Upper lobe of right lung (tissue), 1 donor: ENCODE data around the gene KIF25. TPM values are rescaled to one million over a fixed set of nuclear protein-coding genes. Genes with fewer than 3 reads are reported as not detected.
A peak's percentile ranks its signal among the peaks of the same experiment; 100 is the strongest.

ENCODE experiments used
- ATAC-seq: fragments of 200-7000 bp; cut with Tn5 transposase; one replicate; pipeline ENCODE4 v1.9.1; 2020; ENCODE audit warnings: mild to moderate bottlenecking, moderate library complexity
- DNase-seq: peaks from one replicate; pipeline ENCODE4 v3.0.0-alpha.2; 2020
- H3K27ac ChIP-seq: fragments of 200-600 bp; one replicate; pipeline ENCODE4 v1.8.0; 2022
- H3K27me3 ChIP-seq: fragments of 200-600 bp; one replicate; pipeline ENCODE4 v1.8.0; 2022; ENCODE audit warnings: mild to moderate bottlenecking
- H3K36me3 ChIP-seq: fragments of 200-600 bp; one replicate; pipeline ENCODE4 v1.8.0; 2022
- H3K4me1 ChIP-seq: fragments of 200-600 bp; one replicate; pipeline ENCODE4 v1.8.0; 2022
- H3K4me3 ChIP-seq: fragments of 200-600 bp; one replicate; pipeline ENCODE4 v1.8.0; 2022; ENCODE audit warnings: mild to moderate bottlenecking
- H3K9me3 ChIP-seq: fragments of 200-600 bp; one replicate; pipeline ENCODE4 v1.8.0; 2022
- intact Hi-C: fragments of 100-400 bp; cut with DNase I; formaldehyde crosslinking; loops from one replicate; pipeline ENCODE4 v1.11.0; 2022
- total RNA-seq: library from RNA; stranded (reverse); fragmentation: NEBNext Ultra II Directional; extraction: Animal tissue kit (Norgen Biotek cat#: 25700); gene quantifications from one replicate; pipeline ENCODE4 v1.2.1, GENCODE V29; 2021
- TF ChIP-seq, protein P1 (sequence below): fragments of 200-600 bp; IDR thresholded peaks from one replicate; pipeline ENCODE4 v1.8.0; 2022; ENCODE audit warnings: antibody characterized with exemption
- donor health status: DM: no; HTN: yes; CAD: no; lungs with severe emphysema.

The KIF25 gene
- total RNA-seq, 1 donor from 2014 or later = 0.96 TPM

DNA sequence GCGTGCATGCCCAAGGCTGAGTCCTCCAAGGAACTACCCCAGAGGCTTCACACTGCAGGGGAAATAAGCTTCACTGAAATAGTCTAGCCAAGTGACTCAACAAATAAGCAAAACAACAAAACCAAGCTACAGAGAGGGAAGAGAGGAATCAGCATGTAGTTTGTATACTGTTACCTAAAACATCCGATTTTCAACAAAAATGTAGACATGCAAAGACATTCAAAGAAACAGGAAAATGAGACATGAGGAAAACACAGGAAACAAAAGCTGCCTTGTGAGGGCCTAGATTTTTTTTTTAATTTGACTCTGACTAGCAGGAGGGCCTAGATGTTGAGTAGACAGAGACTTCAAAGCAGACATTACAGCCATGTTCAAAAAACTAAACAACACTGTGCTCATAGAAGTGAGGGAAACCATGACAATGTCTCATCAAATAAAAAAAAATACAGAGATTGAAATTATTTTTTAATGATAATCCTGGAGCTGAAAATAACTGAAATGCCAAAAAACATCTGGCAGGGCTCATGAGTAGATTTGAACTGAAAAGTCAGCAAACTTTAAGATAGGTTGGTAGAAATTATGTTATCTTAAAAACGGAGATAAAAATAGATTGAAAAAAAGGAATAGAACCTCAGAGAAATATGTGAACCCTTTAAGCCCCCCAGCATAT, 16.4 kb upstream of the KIF25 start:
- Histone ChIP-seq H3K27ac (no peak overlapping the region), H3K4me1 (no peaks in the 10 kb centered on the region), H3K9me3 (no peaks in the 10 kb centered on the region), H3K4me3 (no peak overlapping the region), H3K36me3 (no peaks in the 10 kb centered on the region), H3K27me3 (no peaks in the 10 kb centered on the region)
- DNase-seq (no peak), ATAC-seq (no peak)
- intact Hi-C loops = no loop called here
- TF ChIP-seq, protein P1, sequence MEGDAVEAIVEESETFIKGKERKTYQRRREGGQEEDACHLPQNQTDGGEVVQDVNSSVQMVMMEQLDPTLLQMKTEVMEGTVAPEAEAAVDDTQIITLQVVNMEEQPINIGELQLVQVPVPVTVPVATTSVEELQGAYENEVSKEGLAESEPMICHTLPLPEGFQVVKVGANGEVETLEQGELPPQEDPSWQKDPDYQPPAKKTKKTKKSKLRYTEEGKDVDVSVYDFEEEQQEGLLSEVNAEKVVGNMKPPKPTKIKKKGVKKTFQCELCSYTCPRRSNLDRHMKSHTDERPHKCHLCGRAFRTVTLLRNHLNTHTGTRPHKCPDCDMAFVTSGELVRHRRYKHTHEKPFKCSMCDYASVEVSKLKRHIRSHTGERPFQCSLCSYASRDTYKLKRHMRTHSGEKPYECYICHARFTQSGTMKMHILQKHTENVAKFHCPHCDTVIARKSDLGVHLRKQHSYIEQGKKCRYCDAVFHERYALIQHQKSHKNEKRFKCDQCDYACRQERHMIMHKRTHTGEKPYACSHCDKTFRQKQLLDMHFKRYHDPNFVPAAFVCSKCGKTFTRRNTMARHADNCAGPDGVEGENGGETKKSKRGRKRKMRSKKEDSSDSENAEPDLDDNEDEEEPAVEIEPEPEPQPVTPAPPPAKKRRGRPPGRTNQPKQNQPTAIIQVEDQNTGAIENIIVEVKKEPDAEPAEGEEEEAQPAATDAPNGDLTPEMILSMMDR = no peak

DNA sequence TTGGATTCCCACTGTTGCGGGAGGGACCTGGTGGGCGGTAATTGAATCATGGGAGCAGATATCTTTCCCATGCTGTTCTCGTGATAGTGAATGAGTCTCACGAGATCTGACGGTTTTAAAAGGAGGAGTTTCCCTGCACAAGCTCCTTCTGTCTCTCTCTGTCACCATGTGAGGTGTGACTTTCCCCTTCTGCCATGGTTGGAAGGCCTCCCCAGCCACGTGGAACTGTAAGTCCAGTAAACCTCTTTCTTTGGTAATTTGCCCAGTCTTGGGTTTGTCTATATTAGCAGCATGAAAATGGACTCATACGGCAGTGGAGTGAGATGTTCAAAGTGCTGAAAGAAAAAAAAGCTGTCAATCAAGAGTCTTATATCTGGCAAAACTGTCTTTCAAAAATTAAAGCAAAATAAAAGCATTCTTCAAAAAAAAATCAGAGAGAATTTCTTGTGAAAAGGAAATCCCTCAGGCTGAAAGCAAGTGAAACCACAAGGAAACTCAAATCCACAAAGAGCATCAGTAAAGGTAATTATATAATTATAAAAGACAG, 15.5 kb upstream of the KIF25 start:
- TF ChIP-seq, protein P1 = no peak
- no peak for DNase-seq
- no peak overlapping the region for H3K4me3 ChIP-seq
- intact Hi-C loops = no loop called here
- no peak for ATAC-seq
- H3K27ac ChIP-seq = no peak overlapping the region
- no peaks in the 10 kb centered on the region for H3K27me3 ChIP-seq
- H3K9me3 ChIP-seq = no peaks in the 10 kb centered on the region
- H3K36me3 ChIP-seq = no peaks in the 10 kb centered on the region
- no peaks in the 10 kb centered on the region for H3K4me1 ChIP-seq

DNA sequence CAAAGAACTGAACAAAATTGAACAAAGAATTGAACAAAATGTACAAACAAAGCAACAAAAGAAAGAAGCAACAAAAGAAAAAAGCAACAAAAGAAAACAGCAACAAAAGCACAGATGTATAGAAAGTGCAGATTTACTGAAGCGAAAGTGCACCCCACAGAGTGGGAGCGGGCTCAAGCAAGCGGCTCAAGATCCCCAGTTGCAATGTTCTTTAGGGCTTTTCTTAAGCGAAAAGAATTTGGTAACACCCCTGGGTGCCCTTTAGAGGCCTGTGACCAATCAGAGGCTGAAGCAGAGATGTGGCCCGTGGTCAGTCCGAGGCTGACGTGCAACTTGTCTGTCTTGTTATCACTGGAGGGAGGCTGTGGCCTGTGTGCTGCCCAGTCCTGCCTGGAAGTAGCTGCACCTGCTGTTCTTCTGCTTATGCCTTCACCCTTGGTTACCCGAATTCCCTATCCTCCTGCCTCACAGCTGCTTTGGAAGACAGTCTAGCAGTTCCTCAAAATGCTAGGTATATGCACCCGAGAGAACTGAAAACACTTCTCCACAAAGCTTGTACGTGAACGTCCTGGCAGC, 13.2 kb upstream of the KIF25 start:
- no peak for ATAC-seq
- no peaks in the 10 kb centered on the region for H3K9me3 ChIP-seq
- no peaks in the 10 kb centered on the region for H3K4me1 ChIP-seq
- H3K4me3 ChIP-seq = no peak overlapping the region
- no peak for DNase-seq
- no peak overlapping the region for H3K27ac ChIP-seq
- intact Hi-C loops = no loop called here
- no peaks in the 10 kb centered on the region for H3K27me3 ChIP-seq
- H3K36me3 ChIP-seq = no peaks in the 10 kb centered on the region
- TF ChIP-seq, protein P1 = no peak

DNA sequence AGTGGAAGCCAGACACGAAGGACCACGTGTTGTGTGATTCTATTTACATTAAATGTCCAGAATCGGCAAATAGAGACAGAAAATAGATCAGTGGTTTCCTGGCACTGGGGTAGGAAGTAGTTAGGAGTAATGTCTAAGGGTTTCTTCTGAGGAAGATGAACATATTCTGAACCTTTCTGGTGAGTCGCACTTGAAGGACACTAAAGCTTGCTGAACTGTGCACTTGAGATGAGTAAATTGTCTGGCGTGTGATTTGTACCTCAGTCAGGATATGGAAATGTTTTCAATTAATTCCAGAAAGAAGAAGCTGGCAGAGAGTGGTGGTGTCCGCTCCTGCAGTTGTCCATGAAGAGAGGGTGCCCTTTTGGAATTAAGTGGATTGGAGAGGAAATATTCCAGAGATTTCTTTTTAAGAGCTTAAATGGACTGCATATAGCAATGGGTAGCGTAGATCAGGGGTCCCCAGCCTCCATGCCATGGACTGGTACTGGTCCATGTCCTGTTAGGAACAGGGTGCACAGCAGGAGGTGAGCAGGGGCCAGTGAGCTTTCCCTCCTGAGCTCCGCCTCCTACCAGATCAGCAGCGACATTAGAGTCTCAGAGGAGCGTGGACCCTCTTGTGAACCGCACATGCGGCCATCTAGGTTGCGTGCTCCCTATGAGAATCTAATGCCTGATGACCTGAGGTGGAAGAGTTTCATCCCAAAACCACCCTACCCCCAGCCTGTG, 12.4 kb upstream of the KIF25 start:
- no peaks in the 10 kb centered on the region for H3K4me1 ChIP-seq
- H3K27me3 ChIP-seq = no peaks in the 10 kb centered on the region
- ATAC-seq (no peak), DNase-seq (no peak)
- TF ChIP-seq, protein P1 = no peak
- H3K27ac ChIP-seq = no peak overlapping the region
- no peaks in the 10 kb centered on the region for H3K9me3 ChIP-seq
- intact Hi-C loops = no loop called here
- H3K4me3 ChIP-seq = no peak overlapping the region
- no peaks in the 10 kb centered on the region for H3K36me3 ChIP-seq

DNA sequence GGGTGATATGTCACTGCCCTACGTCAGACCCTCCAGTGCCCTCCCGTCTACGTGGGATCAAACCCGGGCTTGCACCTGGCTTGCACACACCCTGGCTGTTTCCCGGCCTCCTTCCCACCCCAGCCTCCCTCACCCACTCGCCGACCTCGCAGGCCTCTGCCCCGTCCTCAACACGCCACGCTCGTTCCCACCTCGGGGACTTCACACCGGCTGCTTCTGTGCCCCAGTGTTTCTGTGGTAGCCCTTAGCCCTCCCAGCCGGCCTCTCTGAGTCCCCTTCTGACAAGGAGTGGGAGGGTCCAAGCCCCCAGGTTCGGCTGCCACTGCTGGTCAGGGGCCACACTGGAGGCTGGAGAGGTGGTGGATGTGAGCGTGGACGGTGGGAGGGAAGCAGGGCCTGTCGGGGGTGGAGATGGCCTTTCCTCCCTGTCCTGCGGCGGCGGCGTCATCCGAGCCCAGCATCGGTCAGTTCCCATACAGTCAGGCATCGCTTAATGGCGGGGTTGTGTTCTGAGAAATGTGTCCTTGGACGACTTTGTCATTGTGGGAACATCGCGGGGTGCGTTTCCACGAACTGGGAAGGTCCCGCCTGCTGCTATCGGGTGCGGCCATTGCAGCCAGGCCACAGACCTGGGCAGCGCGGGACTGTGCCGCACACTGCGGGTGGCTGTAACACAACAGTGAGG, 11.4 kb upstream of the KIF25 start:
- intact Hi-C loops = no loop called here
- no peak for ATAC-seq

More for the DNA sequence above, 11.4 kb upstream of the KIF25 start:
- Histone ChIP-seq H3K4me3 (no peak overlapping the region), H3K36me3 (no peaks in the 10 kb centered on the region), H3K27ac (no peak overlapping the region), H3K9me3 (no peaks in the 10 kb centered on the region), H3K27me3 (no peaks in the 10 kb centered on the region), H3K4me1 (no peaks in the 10 kb centered on the region)
- DNase-seq = peak; percentile 59
- TF ChIP-seq, protein P1 = no peak
